Suprapubic skin (tissue), 4 donors: ENCODE results near the gene C2orf49. TPM values are rescaled to one million over a fixed set of nuclear protein-coding genes. Genes with fewer than 3 reads are reported as not detected.
A peak's percentile ranks its signal among the peaks of the same experiment; 100 is the strongest.

Experiments
- DNase-seq, 2 donors: peaks; one replicate each; pipeline ENCODE4 v3.0.0-alpha.2; 2019; ENCODE audit warnings: low spot score in 2 of 2
- H3K27ac ChIP-seq: fragments of 200-600 bp; sonication (generic); one replicate; pipeline ENCODE4 v1.5.1; 2019
- H3K27me3 ChIP-seq: fragments of 200-600 bp; sonication (generic); one replicate; pipeline ENCODE4 v1.5.1; 2019
- H3K36me3 ChIP-seq: fragments of 200-600 bp; sonication (generic); one replicate; pipeline ENCODE4 v1.5.1; 2019
- H3K4me1 ChIP-seq: fragments of 200-600 bp; sonication (generic); one replicate; pipeline ENCODE4 v1.5.1; 2019
- H3K4me3 ChIP-seq: fragments of 200-600 bp; sonication (generic); one replicate; pipeline ENCODE4 v1.5.1; 2019; ENCODE audit warnings: mild to moderate bottlenecking
- H3K9me3 ChIP-seq: fragments of 200-600 bp; sonication (generic); one replicate; pipeline ENCODE4 v1.5.1; 2019
- CTCF ChIP-seq, 2 donors: fragments of 200-600 bp in 1 of 2; fragments of 450-650 bp in 1 of 2; sonication (generic) in 1 of 2; IDR thresholded peaks; one replicate each; pipeline ENCODE4 v1.5.1; 2016 to 2019; ENCODE audit warnings: antibody characterized with exemption in 2 of 2, mild to moderate bottlenecking in 1 of 2, moderate library complexity in 1 of 2
- EP300 ChIP-seq: sonication (generic); formaldehyde crosslinking; IDR thresholded peaks from one replicate; pipeline ENCODE4 v1.6.1; 2017; ENCODE audit warnings: antibody characterized with exemption
- POLR2A ChIP-seq, 2 donors: fragments of 450-650 bp; IDR thresholded peaks; one replicate each; pipeline ENCODE4 v1.6.1; 2017; ENCODE audit warnings: antibody characterized with exemption in 2 of 2, mild to moderate bottlenecking in 2 of 2, moderate library complexity in 2 of 2
- POLR2AphosphoS5 ChIP-seq, 3 donors: sonication (generic); formaldehyde crosslinking; IDR thresholded peaks; one replicate each; pipeline ENCODE4 v1.6.1; 2017; ENCODE audit warnings: antibody characterized with exemption in 3 of 3
- WGBS: methylation state at CpG from one replicate; pipeline ENCODE4 v1.1.5; 2018; 5-methylcytosine and 5-hydroxymethylcytosine counted together
- total RNA-seq, 4 donors: library from RNA; depleted of rRNA; stranded (reverse); fragments of >200 nt; gene quantifications; one replicate each; pipeline ENCODE4 v1.1.0, GENCODE V29; 2016

Gene C2orf49
- total RNA-seq, 4 donors from 2014 or later: 17.5 to 33.6 (median 27.8) TPM

DNA sequence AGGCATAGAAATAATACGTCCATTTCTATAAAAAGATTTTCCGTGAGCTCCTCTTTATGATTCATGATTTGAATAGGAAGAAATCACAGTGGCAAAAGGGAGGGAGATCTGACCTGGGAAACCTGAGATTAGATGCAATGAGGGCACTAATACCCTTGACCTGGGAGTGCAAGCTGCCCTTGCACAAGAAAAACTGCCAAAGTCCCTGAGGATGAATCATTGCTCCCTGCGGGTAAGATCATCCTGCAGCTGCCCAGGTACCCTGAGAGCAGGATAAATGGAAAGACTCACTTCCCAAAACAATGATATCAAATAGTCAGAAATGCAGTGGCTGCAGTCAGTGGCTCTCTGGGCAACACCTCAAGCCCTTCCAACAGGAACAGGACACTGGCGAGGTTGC lies 49.9 kb downstream of the C2orf49 start:
- Histone ChIP-seq H3K4me3 (no peak overlapping the region), H3K4me1 (peaks cover 28% of the 10 kb centered on the region), H3K36me3 (peaks cover 27% of the 10 kb centered on the region), H3K27ac (no peak overlapping the region), H3K27me3 (no peaks in the 10 kb centered on the region), H3K9me3 (no peaks in the 10 kb centered on the region)
- WGBS: 86% methylated on average over 4 of the region's 4 CpGs
- TF ChIP-seq POLR2A (IDR thresholded peaks at IDR 0.05): no peak
- TF ChIP-seq POLR2AphosphoS5 (IDR thresholded peaks at IDR 0.05): no peak
- TF ChIP-seq CTCF (IDR thresholded peaks at IDR 0.05): no peak
- peak in 1 of 2 donors; percentile 11 for DNase-seq

DNA sequence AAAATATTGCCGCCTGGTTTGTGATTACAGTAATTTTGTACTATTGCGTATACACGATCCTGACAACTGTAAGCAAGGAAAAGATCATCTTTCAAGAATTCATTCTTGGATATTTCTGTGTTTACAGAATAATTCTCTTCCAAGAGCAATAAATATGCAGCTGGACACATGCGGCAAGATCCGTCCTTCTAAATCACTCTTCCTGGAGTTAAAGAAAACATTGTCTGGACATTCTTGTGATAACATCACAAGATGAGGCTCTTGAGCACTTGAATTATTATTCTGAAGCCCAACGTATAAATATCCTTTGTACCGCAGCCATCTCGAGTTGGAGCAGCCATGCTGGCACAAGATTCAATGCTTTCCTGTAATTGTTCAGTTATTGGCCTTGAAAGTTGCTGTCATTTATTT lies 51.6 kb downstream of the C2orf49 start:
- Histone ChIP-seq H3K27me3 (no peaks in the 10 kb centered on the region), H3K4me1 (peaks cover 36% of the 10 kb centered on the region), H3K27ac (no peak overlapping the region), H3K4me3 (no peak overlapping the region), H3K9me3 (no peaks in the 10 kb centered on the region), H3K36me3 (peaks cover 22% of the 10 kb centered on the region)
- 50% methylated on average over 8 of the region's 8 CpGs for WGBS
- peak in 1 of 2 donors; percentile 58 for DNase-seq
- TF ChIP-seq POLR2AphosphoS5 (IDR thresholded peaks at IDR 0.05) (no peak), EP300 (no peak), POLR2A (IDR thresholded peaks at IDR 0.05) (no peak), CTCF (IDR thresholded peaks at IDR 0.05) (no peak)

- H3K27ac ChIP-seq: no peak overlapping the region
- H3K36me3 ChIP-seq: peaks cover 10% of the 10 kb centered on the region
- peaks cover 48% of the 10 kb centered on the region for H3K4me1 ChIP-seq
- H3K4me3 ChIP-seq: no peak overlapping the region
- no peaks in the 10 kb centered on the region for H3K27me3 ChIP-seq
- TF ChIP-seq POLR2AphosphoS5 (IDR thresholded peaks at IDR 0.05) (no peak), CTCF (IDR thresholded peaks at IDR 0.05) (no peak), EP300 (no peak), POLR2A (IDR thresholded peaks at IDR 0.05) (no peak)
- DNase-seq: no peak
- no peaks in the 10 kb centered on the region for H3K9me3 ChIP-seq
Observed at GRCh38 chr2:105390454-105390853, 53.1 kb downstream of the C2orf49 start.

- no peaks in the 10 kb centered on the region for H3K9me3 ChIP-seq
- WGBS: 83% methylated on average over 5 of the region's 5 CpGs
- no peak overlapping the region for H3K27ac ChIP-seq
- H3K36me3 ChIP-seq: peaks cover 3% of the 10 kb centered on the region
- peaks cover 55% of the 10 kb centered on the region for H3K4me1 ChIP-seq
- H3K27me3 ChIP-seq: no peaks in the 10 kb centered on the region
- peak in 1 of 2 donors; percentile 33 for DNase-seq
- TF ChIP-seq POLR2A (IDR thresholded peaks at IDR 0.05) (no peak), EP300 (no peak), CTCF (IDR thresholded peaks at IDR 0.05) (no peak), POLR2AphosphoS5 (IDR thresholded peaks at IDR 0.05) (no peak)
- no peak overlapping the region for H3K4me3 ChIP-seq
Observed at GRCh38 chr2:105391058-105391627, 53.8 kb downstream of the C2orf49 start.

- no peak for TF ChIP-seq POLR2AphosphoS5 (IDR thresholded peaks at IDR 0.05)
- TF ChIP-seq CTCF (IDR thresholded peaks at IDR 0.05): no peak
- TF ChIP-seq EP300: no peak
- TF ChIP-seq POLR2A (IDR thresholded peaks at IDR 0.05): no peak
- no peak for DNase-seq
- Histone ChIP-seq H3K27me3 (no peaks in the 10 kb centered on the region), H3K36me3 (no peaks in the 10 kb centered on the region), H3K4me1 (peaks cover 58% of the 10 kb centered on the region), H3K27ac (no peak overlapping the region), H3K9me3 (no peaks in the 10 kb centered on the region), H3K4me3 (no peak overlapping the region)
- 77% methylated on average over 9 of the region's 9 CpGs for WGBS
Observed at GRCh38 chr2:105391763-105392662, 54.7 kb downstream of the C2orf49 start.
